PC-3 (cell line): ENCODE results near the gene FLNB. TPM values are rescaled to one million over a fixed set of nuclear protein-coding genes. Genes with fewer than 3 reads are reported as not detected.

Source experiments
- ATAC-seq: fragments of 200-7000 bp; cut with Tn5 transposase; 2 replicates; pipeline ENCODE4 v1.9.1; 2020; ENCODE audit warnings: mild to moderate bottlenecking, moderate library complexity
- BruUV-seq: library from RNA; stranded (reverse); fragments of 400-500 nt; replicated peaks from 2 replicates; lab custom pipeline; 2021; lab: Mats Ljungman, UMichigan
- CTCF ChIA-PET: fragments of 300-600 bp; sonication (Branson Sonifier 250); formaldehyde crosslinking; loops from one replicate; lab custom pipeline; 2022; ENCODE audit warnings: antibody characterized with exemption; lab: Charles Lee
- POLR2A ChIA-PET: fragments of 300-600 bp; sonication (Branson Sonifier 250); formaldehyde crosslinking; loops from one replicate; lab custom pipeline; 2022; ENCODE audit warnings: antibody characterized with exemption; ENCODE audit not compliant: unreplicated experiment; lab: Charles Lee
- DNase-seq: peaks from one replicate; pipeline ENCODE4 v3.0.0-alpha.2; 2015
- H2AFZ ChIP-seq: fragments of 300-600 bp; sonication (generic); 2 replicates; pipeline ENCODE4 v1.6.0; 2016; ENCODE audit warnings: antibody characterized with exemption, low read length
- H3F3A ChIP-seq: fragments of 300-600 bp; sonication (generic); one replicate; pipeline ENCODE4 v1.6.0; 2017; ENCODE audit warnings: antibody characterized with exemption, low read length, control low read depth, mild to moderate bottlenecking; ENCODE audit not compliant: unreplicated experiment
- H3K27ac ChIP-seq: fragments of 300-600 bp; sonication (generic); 2 replicates; pipeline ENCODE4 v1.5.1; 2016; ENCODE audit warnings: mild to moderate bottlenecking, low read length
- H3K27me3 ChIP-seq: fragments of 300-600 bp; sonication (generic); 2 replicates; pipeline ENCODE4 v1.6.1; 2016; ENCODE audit warnings: low read length, mixed read lengths
- H3K36me3 ChIP-seq: fragments of 300-600 bp; sonication (generic); 2 replicates; pipeline ENCODE4 v1.6.1; 2016; ENCODE audit warnings: low read depth, mixed run types, low read length, mixed read lengths
- H3K4me1 ChIP-seq: fragments of 300-600 bp; sonication (generic); 2 replicates; pipeline ENCODE4 v1.5.1; 2016; ENCODE audit warnings: low read length; ENCODE audit not compliant: insufficient read depth
- H3K4me2 ChIP-seq: fragments of 300-600 bp; sonication (generic); 2 replicates; pipeline ENCODE4 v1.6.0; 2016; ENCODE audit warnings: low read length
- H3K4me3 ChIP-seq: fragments of 300-600 bp; sonication (generic); 2 replicates; pipeline ENCODE4 v1.5.1; 2016; ENCODE audit warnings: mild to moderate bottlenecking, low read length, mixed read lengths
- H3K79me2 ChIP-seq: fragments of 300-600 bp; sonication (generic); 2 replicates; pipeline ENCODE4 v1.6.1; 2017; ENCODE audit warnings: low read length, mixed read lengths
- H3K9ac ChIP-seq: fragments of 300-600 bp; sonication (generic); 2 replicates; pipeline ENCODE4 v1.6.0; 2016; ENCODE audit warnings: mild to moderate bottlenecking, low read length
- H3K9me2 ChIP-seq: fragments of 300-600 bp; sonication (generic); replicated peaks from 2 replicates; pipeline ENCODE4 v1.6.1; 2016; ENCODE audit warnings: mixed run types, low read length, mixed read lengths
- H3K9me3 ChIP-seq: fragments of 300-600 bp; sonication (generic); 2 replicates; pipeline ENCODE4 v1.6.1; 2016; ENCODE audit warnings: low read length, mixed read lengths
- H4K20me1 ChIP-seq: fragments of 300-600 bp; sonication (generic); 2 replicates; pipeline ENCODE4 v1.6.1; 2016; ENCODE audit warnings: low read length, mixed read lengths
- CTCF ChIP-seq: fragments of 300-600 bp; sonication (generic); conservative IDR thresholded peaks from 2 replicates; pipeline ENCODE4 v1.5.1; 2017; ENCODE audit warnings: antibody characterized with exemption, low read depth, mild to moderate bottlenecking, low read length
- EZH2 ChIP-seq: fragments of 300-600 bp; sonication (generic); IDR thresholded peaks from one replicate; pipeline ENCODE4 v1.6.1; 2017; ENCODE audit warnings: antibody characterized with exemption, mild to moderate bottlenecking, low read length; ENCODE audit not compliant: unreplicated experiment
- EZH2phosphoT487 ChIP-seq: fragments of 300-600 bp; sonication (generic); IDR thresholded peaks from 2 replicates; pipeline ENCODE4 v1.6.1; 2018; ENCODE audit warnings: mild to moderate bottlenecking, antibody characterized with exemption, low read length, borderline replicate concordance
- intact Hi-C: fragments of 100-400 bp; cut with micrococcal nuclease; formaldehyde crosslinking; loops from 2 replicates; pipeline ENCODE4 v1.9.0; 2023
- total RNA-seq: library from RNA; depleted of rRNA; stranded (reverse); fragments of >200 nt; gene quantifications from 2 replicates; pipeline ENCODE4 v1.2.3, GENCODE V29; 2014

Gene FLNB
- total RNA-seq, 1 experiment from 2014 or later = 505 TPM

- no peak overlapping the region for H2AFZ ChIP-seq
- no peaks in the 10 kb centered on the region for H3K36me3 ChIP-seq
- CTCF ChIA-PET = no interaction called here
- intact Hi-C loops = no loop called here
- H3K9me3 ChIP-seq = no peaks in the 10 kb centered on the region
- TF ChIP-seq EZH2phosphoT487 = no peak
- TF ChIP-seq EZH2 = no peak
- no peak for TF ChIP-seq CTCF
- H4K20me1 ChIP-seq = no peaks in the 10 kb centered on the region
- no TSS peak for BruUV-seq
- no peak overlapping the region for H3K4me3 ChIP-seq
- no peaks in the 10 kb centered on the region for H3K27me3 ChIP-seq
- no peak for ATAC-seq
- POLR2A ChIA-PET = no interaction called here
- peaks cover 33% of the 10 kb centered on the region for H3K4me1 ChIP-seq
- H3K4me2 ChIP-seq = no peak overlapping the region
- no peak overlapping the region for H3K27ac ChIP-seq
- peaks cover 17% of the 10 kb centered on the region for H3K79me2 ChIP-seq
- no peak overlapping the region for H3K9ac ChIP-seq
- no peak for DNase-seq
- H3K9me2 ChIP-seq = no peaks in the 10 kb centered on the region
- H3F3A ChIP-seq = peaks cover 3% of the 10 kb centered on the region
Measured at GRCh38 chr3:57966829-57967228, 41.4 kb upstream of the FLNB start.

GRCh38 chr3:57967590-57967989, 40.6 kb upstream of the FLNB start:
- BruUV-seq = no TSS peak
- H3F3A ChIP-seq = peaks cover 8% of the 10 kb centered on the region
- CTCF ChIA-PET = no interaction called here
- H3K79me2 ChIP-seq = peaks cover 20% of the 10 kb centered on the region
- H3K27me3 ChIP-seq = no peaks in the 10 kb centered on the region
- no peak for TF ChIP-seq CTCF
- TF ChIP-seq EZH2 = no peak
- TF ChIP-seq EZH2phosphoT487 = no peak
- ATAC-seq (no peak), DNase-seq (no peak)
- H4K20me1 ChIP-seq = no peaks in the 10 kb centered on the region
- POLR2A ChIA-PET = no interaction called here
- H3K4me3 ChIP-seq = no peak overlapping the region
- H3K4me1 ChIP-seq = peaks cover 36% of the 10 kb centered on the region
- H3K9me3 ChIP-seq = no peaks in the 10 kb centered on the region
- H3K27ac ChIP-seq = no peak overlapping the region
- H3K4me2 ChIP-seq = no peak overlapping the region
- intact Hi-C loops = no loop called here
- no peaks in the 10 kb centered on the region for H3K9me2 ChIP-seq
- no peak overlapping the region for H3K9ac ChIP-seq
- no peak overlapping the region for H2AFZ ChIP-seq
- no peaks in the 10 kb centered on the region for H3K36me3 ChIP-seq

- BruUV-seq = no TSS peak
- ATAC-seq = no peak
- Histone ChIP-seq H3K27ac (no peak overlapping the region), H4K20me1 (no peaks in the 10 kb centered on the region), H3F3A (peaks cover 8% of the 10 kb centered on the region), H3K4me3 (no peak overlapping the region), H2AFZ (no peak overlapping the region), H3K9ac (no peak overlapping the region), H3K36me3 (no peaks in the 10 kb centered on the region), H3K79me2 (peaks cover 20% of the 10 kb centered on the region), H3K4me2 (no peak overlapping the region), H3K9me2 (no peaks in the 10 kb centered on the region), H3K27me3 (no peaks in the 10 kb centered on the region), H3K4me1 (peaks cover 45% of the 10 kb centered on the region), H3K9me3 (no peaks in the 10 kb centered on the region)
- intact Hi-C loops = no loop called here
- CTCF ChIA-PET = no interaction called here
- POLR2A ChIA-PET = interaction anchor here (0.8 kb wide), 1 partner anchor 46 kb away, joined by 3 read pairs; no protein-coding TSS in a partner anchor
- no peak for DNase-seq
- TF ChIP-seq EZH2 = no peak
- TF ChIP-seq EZH2phosphoT487 = no peak
- no peak for TF ChIP-seq CTCF
Measured at GRCh38 chr3:57968501-57968900, 39.7 kb upstream of the FLNB start.
